Left lobe of liver (tissue), 2 donors: Measurements from ENCODE around the gene PPP2R3C. TPM values are rescaled to one million over a fixed set of nuclear protein-coding genes. Genes with fewer than 3 reads are reported as not detected.
"Not testable (repeated sequence)": the region's sequence is repeated elsewhere in the genome, so short reads cannot be mapped to it uniquely, and the experiment has no call there.

Source experiments
- ATAC-seq: fragments of 200-7000 bp; cut with Tn5 transposase; one replicate; pipeline ENCODE4 v1.9.1; 2020; ENCODE audit warnings: mild to moderate bottlenecking, moderate library complexity
- DNase-seq: peaks from one replicate; pipeline ENCODE4 v3.0.0-alpha.2; 2020; ENCODE audit warnings: low spot score
- total RNA-seq: library from RNA; stranded (reverse); gene quantifications from one replicate; pipeline ENCODE4 v1.2.1, GENCODE V29; 2021
- donor health status: DM: no; HTN: no; CAD: no; lungs with moderate emphysema.
- donor health status: DM: no; HTN: yes; CAD: no.

Gene PPP2R3C
- total RNA-seq, 1 donor from 2014 or later, result 6.1 TPM

- peak; percentile 82 for ATAC-seq
- DNase-seq, result not testable (repeated sequence)
These were observed 56.1 kb downstream of the PPP2R3C start for GRCh38 chr14:35065731-35066130.

DNA sequence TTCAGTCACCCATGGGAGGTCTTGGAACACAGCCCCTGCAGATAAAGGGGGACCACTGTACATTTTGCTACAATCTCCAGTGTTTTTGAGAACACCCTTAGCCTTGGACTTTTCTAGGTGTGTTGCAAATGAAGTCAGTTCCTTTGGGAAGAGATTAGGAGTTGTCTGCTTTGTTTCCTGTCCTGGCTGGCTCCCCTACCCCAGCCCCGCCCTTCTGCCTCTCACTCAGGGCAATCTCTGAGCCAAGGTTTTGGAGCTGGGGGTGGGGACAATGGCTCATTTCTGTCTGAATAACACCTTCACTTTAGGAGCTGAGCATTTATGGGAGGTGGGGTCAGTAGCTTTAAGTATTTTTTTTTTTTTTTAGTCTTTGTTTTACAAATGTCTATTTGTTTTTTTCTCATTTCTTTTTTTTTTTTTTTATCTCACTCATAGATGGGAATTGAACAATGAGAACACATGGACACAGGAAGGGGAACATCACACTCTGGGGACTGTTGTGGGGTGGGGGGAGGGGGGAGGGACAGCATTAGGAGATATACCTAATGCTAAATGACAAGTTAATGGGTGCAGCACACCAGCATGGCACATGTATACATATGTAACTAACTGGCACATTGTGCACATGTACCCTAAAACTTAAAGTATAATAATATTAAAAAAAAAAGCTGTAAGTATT, 60.5 kb downstream of the PPP2R3C start:
- peak; percentile 77 for ATAC-seq
- not testable (repeated sequence) for DNase-seq

DNA sequence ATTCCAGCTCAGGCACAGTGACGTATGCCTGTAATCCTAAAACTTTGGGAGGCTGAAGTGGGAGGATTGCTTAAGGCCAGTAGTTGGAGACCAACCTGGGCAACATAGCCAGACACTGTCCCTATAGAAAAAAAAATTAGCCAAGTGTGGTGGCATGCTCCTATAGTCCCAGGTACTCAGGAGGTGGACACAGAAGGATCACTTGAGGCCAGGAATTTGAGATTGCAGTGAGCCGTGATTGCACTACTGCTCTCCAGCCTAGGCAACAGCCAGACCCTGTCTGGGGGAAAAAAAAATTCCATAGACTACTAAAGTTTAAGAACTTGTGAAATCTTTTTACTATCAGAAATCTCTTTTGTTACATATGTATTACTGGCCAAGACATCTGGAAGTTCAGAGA, 69.2 kb downstream of the PPP2R3C start:
- no peak for DNase-seq

GRCh38 chr14:35051796-35052195, 70.0 kb downstream of the PPP2R3C start:
- ATAC-seq (no peak), DNase-seq (no peak)

More for the DNA sequence above, 69.2 kb downstream of the PPP2R3C start:
- ATAC-seq, result no peak

- ATAC-seq (peak; percentile 41), DNase-seq (peak; percentile 57)
These were observed 71.1 kb downstream of the PPP2R3C start for GRCh38 chr14:35050652-35051051.

GRCh38 chr14:35047976-35048513, 73.7 kb downstream of the PPP2R3C start:
- no peak for DNase-seq
- no peak for ATAC-seq

DNA sequence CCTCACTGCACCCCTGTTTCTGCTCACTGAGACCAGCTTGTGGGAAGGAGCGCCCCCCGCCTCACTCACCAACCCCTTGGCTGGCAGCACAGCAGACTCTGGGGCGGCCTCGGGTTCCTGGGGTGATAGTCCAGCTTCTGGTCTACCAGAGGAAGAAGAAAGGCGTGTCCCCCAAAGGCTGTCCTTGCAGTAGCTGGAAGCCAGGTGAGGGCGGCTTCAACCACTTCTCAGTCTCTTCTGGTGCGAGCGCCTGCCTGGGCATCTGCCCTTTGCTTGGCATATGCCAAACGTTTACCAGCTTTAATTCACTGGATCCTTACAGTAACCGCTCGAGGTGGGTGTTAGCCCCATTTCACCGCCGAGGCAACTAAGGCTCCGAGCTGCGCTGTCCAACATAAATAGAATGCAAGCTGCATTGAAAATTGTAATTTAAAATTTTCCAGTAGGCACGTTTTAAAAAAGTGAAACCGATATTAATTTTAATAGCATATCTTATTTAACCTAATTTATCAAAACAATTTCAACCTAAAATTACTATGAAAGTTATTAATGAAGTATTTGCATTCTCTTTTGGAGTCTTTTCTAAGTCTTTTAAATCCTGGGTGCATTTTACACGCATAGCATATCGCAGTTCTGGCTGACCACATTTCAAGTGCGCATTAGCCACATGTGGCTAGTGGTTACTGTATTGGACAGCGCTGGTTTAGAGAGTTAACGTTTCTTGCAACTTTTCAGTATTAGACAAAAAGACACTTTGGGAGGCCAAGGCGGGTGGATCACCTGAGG, 74.8 kb downstream of the PPP2R3C start:
- peak; percentile 36 for ATAC-seq
- peak; percentile 70 for DNase-seq

DNA sequence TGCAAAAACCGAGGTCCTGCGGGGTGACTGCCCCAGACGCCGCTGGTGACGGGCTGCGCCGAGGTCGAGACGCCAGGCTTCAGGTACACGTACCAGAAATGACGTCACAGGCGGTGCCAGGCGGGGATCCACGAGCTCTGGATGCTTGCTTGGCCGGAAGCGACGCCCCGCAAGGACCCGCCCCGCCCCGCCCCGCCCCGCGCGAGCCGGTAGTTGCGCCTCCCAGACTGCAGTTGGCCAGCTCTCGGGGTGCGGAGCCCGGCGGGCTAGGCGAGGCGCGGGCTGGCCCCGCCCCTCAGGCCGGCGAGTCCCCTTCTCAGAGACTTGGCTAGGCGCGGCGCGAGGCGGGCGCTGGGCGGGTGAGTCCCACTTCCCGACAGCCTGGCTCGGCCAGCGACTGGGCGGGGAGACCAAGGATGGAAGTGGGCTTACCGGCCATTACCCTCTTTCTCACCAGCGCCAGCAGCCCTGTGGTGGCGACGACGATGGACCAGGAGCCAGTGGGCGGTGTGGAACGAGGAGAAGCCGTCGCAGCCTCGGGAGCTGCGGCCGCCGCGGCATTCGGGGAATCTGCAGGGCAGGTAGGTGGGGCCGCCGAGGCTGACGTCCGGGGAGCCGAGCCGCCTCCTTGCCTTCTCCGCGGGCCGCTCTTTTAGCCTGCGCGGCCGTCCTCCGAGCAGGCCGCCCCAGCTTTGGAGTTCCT, 75.6 kb downstream of the PPP2R3C start, which contains the start of gene FAM177A1:
TSS of gene FAM177A1 (plus strand) at position 225 of the 703 bp plus-strand sequence. CDS start at position 417, 192 bp downstream.
- DNase-seq, result peak; percentile 99
- peak; percentile 93 for ATAC-seq

GRCh38 chr14:35045798-35046047, 76.1 kb downstream of the PPP2R3C start:
- ATAC-seq (no peak), DNase-seq (no peak)

DNA sequence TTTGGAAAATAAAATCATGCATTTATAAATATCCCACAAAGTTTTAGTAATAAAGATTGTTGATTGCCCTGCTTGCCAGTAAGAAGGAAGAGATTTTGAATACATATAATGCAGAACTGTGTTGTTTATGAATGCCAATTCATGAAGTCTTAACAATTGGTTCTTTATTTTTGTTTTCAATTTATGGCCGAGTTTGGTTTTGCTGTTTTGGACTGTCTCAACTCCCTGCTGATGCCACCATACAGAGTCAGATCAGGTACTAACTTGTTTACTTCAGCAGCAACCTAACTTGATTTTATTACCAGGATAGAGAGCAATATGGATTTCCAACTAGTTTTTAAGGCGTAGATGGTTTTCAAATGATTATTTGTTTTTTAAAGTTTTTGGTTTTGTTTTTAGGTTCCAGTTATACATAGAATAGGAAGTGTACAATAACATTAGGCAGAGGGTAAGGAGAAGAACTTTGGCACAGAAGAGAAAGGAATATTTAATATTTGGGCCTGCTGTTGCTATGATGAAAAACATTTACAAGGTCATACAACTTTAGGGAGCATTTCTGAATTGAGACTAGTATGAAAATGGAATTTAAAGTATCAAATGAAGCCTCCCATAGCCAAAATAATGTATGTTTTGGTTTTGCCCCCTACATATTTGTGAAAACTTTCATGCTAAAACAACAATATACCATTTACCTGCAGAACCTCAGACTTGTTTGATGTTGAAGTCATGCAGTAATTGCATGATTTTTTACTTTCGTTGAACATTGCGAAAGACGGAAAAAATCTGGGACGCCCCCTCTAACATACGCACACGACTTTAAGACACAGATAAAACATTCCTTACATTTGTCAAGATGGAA, 76.6 kb downstream of the PPP2R3C start:
- DNase-seq (no peak), ATAC-seq (no peak)

DNA sequence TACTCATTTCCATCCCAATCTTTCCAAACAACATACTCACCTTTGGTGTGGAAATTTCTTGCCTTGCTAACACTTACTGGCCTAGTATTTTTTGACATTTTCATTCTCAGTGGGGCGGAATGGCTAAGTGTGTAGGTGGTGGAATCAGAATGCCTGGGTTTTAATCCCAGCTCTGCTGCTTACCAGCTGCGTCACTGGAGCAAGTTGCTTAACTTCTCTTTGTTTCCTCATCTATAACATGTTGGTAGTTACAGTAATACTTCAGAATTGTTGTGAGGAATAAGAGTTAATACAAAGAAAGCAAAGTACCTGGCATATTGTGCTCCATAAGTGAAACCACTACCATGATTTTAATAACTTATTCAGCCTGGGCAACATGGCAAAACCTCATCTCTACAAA, 78.7 kb downstream of the PPP2R3C start:
- DNase-seq, result no peak
- no peak for ATAC-seq

GRCh38 chr14:35042632-35043031, 79.2 kb downstream of the PPP2R3C start:
- DNase-seq (no peak), ATAC-seq (no peak)

GRCh38 chr14:35038312-35038711, 83.5 kb downstream of the PPP2R3C start:
- not testable (repeated sequence) for ATAC-seq, DNase-seq

Other genes starting within 250 kb of the PPP2R3C start
- 10.6 TPM for gene BAZ1A, start 246.6 kb downstream of the PPP2R3C start, total RNA-seq
- gene SRP54, start 139.0 kb downstream of the PPP2R3C start, total RNA-seq, result 41.0 TPM
- gene FAM177A1, start 75.7 kb downstream of the PPP2R3C start, total RNA-seq, result 48.2 TPM
- gene PRORP, start 562 bp upstream of the PPP2R3C start, total RNA-seq, result 18.1 TPM
- gene PSMA6, start 170.4 kb upstream of the PPP2R3C start, total RNA-seq, result 72.0 TPM